AG04450 (cell line): ENCODE data around the gene UMODL1. TPM values are rescaled to one million over a fixed set of nuclear protein-coding genes. Genes with fewer than 3 reads are reported as not detected.

Experiments
- CTCF ChIA-PET: fragments of 300-600, 350-600 bp; formaldehyde crosslinking; extraction: SDS; loops from one replicate; lab custom pipeline; 2022; ENCODE audit warnings: antibody characterized with exemption, inconsistent platforms; lab: Charles Lee
- POLR2A ChIA-PET: fragments of 350-600 bp; formaldehyde crosslinking; extraction: SDS; loops from one replicate; lab custom pipeline; 2021; ENCODE audit warnings: antibody characterized with exemption, inconsistent platforms; lab: Yijun Ruan, JAX
- DNase-seq: peaks from one replicate; pipeline ENCODE4 v3.0.0-alpha.2; 2011; ENCODE audit warnings: low read depth, low spot score
- H3K27ac ChIP-seq: one replicate; pipeline ENCODE4 v1.5.1; 2012; ENCODE audit warnings: low read depth, low read length, control low read depth
- H3K27me3 ChIP-seq: one replicate; pipeline ENCODE4 v1.6.0; 2012; ENCODE audit warnings: low read length; ENCODE audit not compliant: control insufficient read depth, insufficient read depth
- H3K4me3 ChIP-seq: 2 replicates; pipeline ENCODE4 v1.5.1; 2011; ENCODE audit warnings: mild to moderate bottlenecking, low read depth, low read length, control low read depth
- H3K9me3 ChIP-seq: 2 replicates; pipeline ENCODE4 v1.5.1; 2012; ENCODE audit warnings: low read length; ENCODE audit not compliant: control insufficient read depth, insufficient read depth
- CTCF ChIP-seq: IDR thresholded peaks from 2 replicates; pipeline ENCODE4 v1.5.1; 2011; ENCODE audit warnings: low read depth, low read length, control low read depth, inconsistent platforms
- polyA plus RNA-seq: library from polyadenylated mRNA; depleted of rRNA; stranded (reverse); fragments of >200 nt; gene quantifications from 2 replicates; pipeline ENCODE4 v1.2.3, GENCODE V29; 2011

UMODL1 gene
- polyA plus RNA-seq, 1 experiment: 0.09 TPM

DNA sequence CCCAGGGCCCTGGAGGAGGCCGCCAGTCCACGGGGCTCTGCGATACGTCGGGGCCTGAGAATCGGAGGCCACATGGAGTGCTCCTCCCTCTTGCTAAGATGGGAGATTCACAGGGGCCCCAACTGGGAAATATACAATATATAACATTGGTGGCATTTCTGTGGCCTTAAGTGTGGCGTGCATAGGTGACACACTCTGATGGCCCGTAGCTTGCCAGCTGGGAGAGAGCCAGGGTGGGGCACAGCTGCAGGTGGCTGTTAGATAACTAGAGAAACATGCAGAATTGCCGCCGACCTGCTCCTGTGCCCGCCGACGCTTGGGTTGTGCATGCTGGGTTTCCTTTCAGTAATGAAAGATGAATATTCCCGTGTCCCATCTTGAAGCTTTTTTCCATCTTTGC is 30.1 kb downstream of the UMODL1 start:
- DNase-seq: no peak
- Histone ChIP-seq H3K9me3 (no peaks in the 10 kb centered on the region; the same call in 1 of the 2 replicates), H3K4me3 (no peak overlapping the region), H3K27ac (no peak overlapping the region), H3K27me3 (peaks cover 3% of the 10 kb centered on the region)
- ChIA-PET CTCF (no interaction called here), POLR2A (no interaction called here)
- TF ChIP-seq CTCF: no peak

- POLR2A ChIA-PET: no interaction called here
- Histone ChIP-seq H3K27ac (no peak overlapping the region), H3K9me3 (no peaks in the 10 kb centered on the region; the same call in 1 of the 2 replicates), H3K4me3 (no peak overlapping the region), H3K27me3 (peaks cover 5% of the 10 kb centered on the region)
- DNase-seq: no peak
- TF ChIP-seq CTCF: no peak
- CTCF ChIA-PET: no interaction called here
Observed at GRCh38 chr21:42102076-42102475, 31.0 kb downstream of the UMODL1 start.

GRCh38 chr21:42102526-42102925 is 31.4 kb downstream of the UMODL1 start:
- peaks cover 5% of the 10 kb centered on the region for H3K27me3 ChIP-seq
- no peaks in the 10 kb centered on the region; the same call in 1 of the 2 replicates for H3K9me3 ChIP-seq
- CTCF ChIA-PET: no interaction called here
- no peak for TF ChIP-seq CTCF
- H3K27ac ChIP-seq: peak overlapping the region; percentile 31
- POLR2A ChIA-PET: no interaction called here
- H3K4me3 ChIP-seq: no peak overlapping the region
- no peak for DNase-seq

DNA sequence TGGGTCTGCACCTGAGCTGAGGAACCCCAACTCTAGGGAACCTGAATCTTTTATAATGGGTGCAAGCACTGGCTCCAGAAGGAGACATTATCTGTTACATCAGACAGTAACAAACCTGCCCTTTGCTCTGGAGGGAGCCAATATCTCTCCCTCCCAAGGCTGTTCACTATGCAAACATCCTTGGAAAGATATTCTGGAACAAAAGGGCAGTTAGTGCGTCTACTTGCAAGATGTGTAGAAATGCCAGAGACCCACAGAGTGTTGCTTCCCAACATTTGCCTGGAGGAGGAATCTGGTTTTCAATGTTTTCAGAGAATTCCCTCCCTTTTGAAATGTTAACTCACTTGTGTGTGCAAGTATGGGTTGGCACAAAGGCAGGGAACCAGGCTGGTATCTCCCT is 31.9 kb downstream of the UMODL1 start:
- POLR2A ChIA-PET: no interaction called here
- peaks cover 5% of the 10 kb centered on the region for H3K27me3 ChIP-seq
- no peaks in the 10 kb centered on the region; the same call in 1 of the 2 replicates for H3K9me3 ChIP-seq
- no peak overlapping the region for H3K27ac ChIP-seq
- no peak overlapping the region for H3K4me3 ChIP-seq
- DNase-seq: no peak
- no peak for TF ChIP-seq CTCF
- CTCF ChIA-PET: no interaction called here

- no peak for DNase-seq
- H3K27me3 ChIP-seq: peaks cover 5% of the 10 kb centered on the region
- ChIA-PET CTCF (interaction anchor here (1.0 kb wide), 1 partner anchor 13 kb away, joined by 5 read pairs; no protein-coding TSS in a partner anchor), POLR2A (no interaction called here)
- no peaks in the 10 kb centered on the region; the same call in 1 of the 2 replicates for H3K9me3 ChIP-seq
- H3K27ac ChIP-seq: no peak overlapping the region
- no peak overlapping the region for H3K4me3 ChIP-seq
- no peak for TF ChIP-seq CTCF
Observed at GRCh38 chr21:42103843-42104242, 32.7 kb downstream of the UMODL1 start.
